Kidney (tissue), 14 donors: ENCODE measurements around the gene RILPL2. TPM values are rescaled to one million over a fixed set of nuclear protein-coding genes. Genes with fewer than 3 reads are reported as not detected.

Experiments used
- DNase-seq, 5 donors: peaks; one replicate each; pipeline ENCODE4 v3.0.0-alpha.2; 2013 to 2020
- FAIRE-seq: peaks from 2 replicates; lab custom pipeline; 2012; peaks lifted over from hg19 to GRCh38; lab: Jason Lieb, UNC
- H3K27ac ChIP-seq, 2 donors: one replicate each; pipeline ENCODE4 v1.7.0; 2013; ENCODE audit warnings: low read depth in 2 of 2, low read length in 2 of 2, inconsistent platforms in 1 of 2
- H3K27me3 ChIP-seq: one replicate; pipeline ENCODE4 v1.7.1; 2013; ENCODE audit warnings: low read length, inconsistent platforms; ENCODE audit not compliant: control insufficient read depth, insufficient read depth
- H3K36me3 ChIP-seq, 3 donors: one replicate each; pipeline versions ENCODE4 v1.7.0 to v1.7.1; 2013; ENCODE audit warnings: low read length in 3 of 3, control low read depth in 1 of 3, inconsistent platforms in 1 of 3; ENCODE audit not compliant: insufficient read depth in 3 of 3, control insufficient read depth in 2 of 3
- H3K4me1 ChIP-seq, 3 donors: one replicate each; pipeline versions ENCODE4 v1.7.0 to v1.7.1; 2013; ENCODE audit warnings: low read length in 3 of 3, inconsistent platforms in 1 of 3, low read depth in 1 of 3; ENCODE audit not compliant: control insufficient read depth in 2 of 3, insufficient read depth in 2 of 3
- H3K4me3 ChIP-seq, 3 donors: one replicate each; pipeline versions ENCODE4 v1.7.0 to v1.8.1; 2013; ENCODE audit warnings: low read length in 3 of 3, control low read depth in 1 of 3, inconsistent platforms in 1 of 3
- H3K9ac ChIP-seq, 3 donors: one replicate each; pipeline versions ENCODE4 v1.7.0 to v1.7.1; 2013; ENCODE audit warnings: low read length in 3 of 3, control low read depth in 1 of 3, inconsistent platforms in 1 of 3
- H3K9me3 ChIP-seq, 3 donors: one replicate each; pipeline versions ENCODE4 v1.7.0 to v1.7.1; 2013; ENCODE audit warnings: low read length in 3 of 3, control low read depth in 1 of 3, inconsistent platforms in 1 of 3; ENCODE audit not compliant: control insufficient read depth in 2 of 3, insufficient read depth in 1 of 3
- CTCF ChIP-seq: IDR thresholded peaks from 3 replicates; pipeline ENCODE4 v1.5.1; 2012; ENCODE audit warnings: mild to moderate bottlenecking, moderate library complexity, borderline replicate concordance; ENCODE audit not compliant: insufficient read depth; ENCODE audit errors: extremely low read depth
- intact Hi-C: fragments of 100-400 bp; cut with DNase I; formaldehyde crosslinking; loops from one replicate; pipeline ENCODE4 v1.11.1; 2022
- polyA plus RNA-seq: library from polyadenylated mRNA; stranded (reverse); fragments of 350-450 nt; fragmentation: Illumina TruSeq; extraction: RNeasy Lipid Tissue Mini Kit (QIAGEN cat#74804); gene quantifications from one replicate; pipeline ENCODE4 v1.2.3, GENCODE V29; 2014; ENCODE audit warnings: low read depth, low replicate concordance; ENCODE audit not compliant: insufficient read depth
- total RNA-seq: library from RNA; stranded (reverse); fragmentation: NEBNext Ultra II Directional; extraction: Animal tissue kit (Norgen Biotek cat#: 25700); gene quantifications from one replicate; pipeline ENCODE4 v1.2.1, GENCODE V29; 2021
- donor health status: control.
- donor health status: control.
- donor health status: control.
- donor health status: control.
- donor health status: control.
- donor health status: DM: yes; HTN: yes; CAD: no.
- donor health status: Normal renal cell carcinoma (clear cell type).

Gene RILPL2
- total and polyA plus RNA-seq, 2 donors from 2014 or later = 8.0 to 11.1 TPM

GRCh38 chr12:123478762-123479161 is 42.3 kb upstream of the RILPL2 start:
- no peaks in the 10 kb centered on the region for H3K27me3 ChIP-seq
- TF ChIP-seq CTCF = no peak
- DNase-seq = no peak
- H3K27ac ChIP-seq = peak overlapping the region; percentile 73 to 78
- peak overlapping the region in 1 of 3 donors; percentile 29 for H3K9ac ChIP-seq
- H3K9me3 ChIP-seq = no peaks in the 10 kb centered on the region
- peaks cover 0 to 18% (median 16%) of the 10 kb centered on the region in 3 donors for H3K4me1 ChIP-seq
- H3K36me3 ChIP-seq = peaks cover 0 to 4% (median 0%) of the 10 kb centered on the region in 3 donors
- FAIRE-seq = no peak
- H3K4me3 ChIP-seq = peak overlapping the region in 1 of 3 donors; percentile 14
- intact Hi-C loops = no loop called here

DNA sequence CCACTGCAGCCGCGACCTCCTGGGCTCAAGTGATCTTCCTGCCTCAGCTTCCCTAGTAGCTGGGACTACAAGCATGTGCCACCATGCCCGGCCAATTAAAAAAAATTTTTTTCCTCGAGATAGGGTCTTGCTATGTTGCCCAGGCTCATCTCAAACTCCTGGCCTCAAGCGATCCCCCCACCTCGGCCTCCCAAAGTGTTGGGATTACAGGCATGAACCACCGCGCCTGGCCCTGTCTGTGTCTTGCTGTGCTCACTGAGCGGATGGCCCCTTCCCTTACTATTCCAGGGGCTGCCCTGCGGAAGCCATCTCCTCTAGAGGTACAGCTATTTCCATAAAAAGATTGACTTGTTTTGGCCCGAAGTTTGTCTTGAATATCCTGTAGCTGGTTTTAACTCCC is 41.6 kb upstream of the RILPL2 start:
- Histone ChIP-seq H3K27ac (peak overlapping the region in 1 of 2 donors; percentile 57), H3K4me1 (peaks cover 0 to 18% (median 16%) of the 10 kb centered on the region in 3 donors), H3K9me3 (no peaks in the 10 kb centered on the region), H3K4me3 (no peak overlapping the region), H3K9ac (no peak overlapping the region), H3K27me3 (no peaks in the 10 kb centered on the region), H3K36me3 (peaks cover 0 to 4% (median under 1%) of the 10 kb centered on the region in 3 donors)
- intact Hi-C loops = no loop called here
- TF ChIP-seq CTCF = no peak
- FAIRE-seq (no peak), DNase-seq (no peak)

DNA sequence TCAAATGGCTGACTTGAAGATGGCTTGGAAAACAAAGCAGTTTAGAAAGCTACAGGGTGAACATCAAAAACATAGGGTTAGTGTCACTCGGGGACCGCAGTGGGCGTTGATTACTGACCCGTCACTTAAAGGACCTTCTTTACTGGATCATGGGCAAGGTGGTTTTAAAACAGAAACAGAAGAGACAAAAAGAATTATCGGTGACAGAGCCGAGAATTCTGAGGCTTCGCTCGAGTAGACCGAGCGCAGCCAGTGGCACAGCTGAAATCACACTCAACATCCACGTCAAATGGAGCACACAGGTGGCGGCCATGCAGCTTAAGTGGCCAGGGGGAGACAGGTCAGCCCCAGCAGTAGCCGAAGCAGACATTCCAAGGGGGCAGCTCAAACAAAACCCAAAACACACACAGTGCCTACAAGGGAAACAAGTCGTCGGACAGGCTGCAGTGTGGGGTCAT is 38.8 kb upstream of the RILPL2 start:
- Histone ChIP-seq H3K9me3 (no peaks in the 10 kb centered on the region), H3K4me1 (peaks cover 0 to 18% (median 13%) of the 10 kb centered on the region in 3 donors), H3K4me3 (no peak overlapping the region), H3K9ac (no peak overlapping the region), H3K27me3 (no peaks in the 10 kb centered on the region), H3K36me3 (peaks cover 7 to 17% (median 14%) of the 10 kb centered on the region in 3 donors), H3K27ac (peak overlapping the region; percentile 36 to 38)
- intact Hi-C loops = no loop called here
- FAIRE-seq (no peak), DNase-seq (peak in 4 of 5 donors; percentile 57 to 85 (median 78))
- TF ChIP-seq CTCF = no peak
